K562 (cell line): Measurements from ENCODE around the gene GLIPR2. TPM values are rescaled to one million over a fixed set of nuclear protein-coding genes. Genes with fewer than 3 reads are reported as not detected.

Experiments
- ATAC-seq: fragments of 200-7000 bp; cut with Tn5 transposase; 3 replicates; pipeline ENCODE4 v1.9.1; 2020; ENCODE audit warnings: moderate library complexity
- BruUV-seq: library from RNA; stranded (reverse); fragments of 400-500 nt; replicated peaks from 2 replicates; lab custom pipeline; 2021; lab: Mats Ljungman, UMichigan
- CTCF ChIA-PET: fragments of 300-600 bp; formaldehyde crosslinking; extraction: SDS; loops from one replicate; lab custom pipeline; 2021; ENCODE audit warnings: low intra/inter-chr PET ratio; lab: Yijun Ruan, JAX
- POLR2A ChIA-PET: fragments of 300-600, 350-650 bp; sonication (Branson Sonifier 250); formaldehyde crosslinking; extraction: SDS; loops from one replicate; lab custom pipeline; 2021; ENCODE audit warnings: antibody characterized with exemption, inconsistent platforms; lab: Yijun Ruan, JAX
- DNase-seq, 4 experiments: peaks; one replicate each; pipeline versions ENCODE4 v3.0.0 to v3.0.0-alpha.2; 2011 to 2018; ENCODE audit warnings: low spot score in 3 of 4, mixed read lengths in 3 of 4; ENCODE audit errors: extremely low read depth in 1 of 4
- FAIRE-seq: peaks from 2 replicates; lab custom pipeline; 2011; peaks lifted over from hg19 to GRCh38; lab: Jason Lieb, UNC
- H2AFZ ChIP-seq: 2 replicates; pipeline ENCODE4 v1.6.0; 2011; ENCODE audit warnings: low read depth, low read length, control low read depth, inconsistent platforms
- H3K27ac ChIP-seq: fragments of 200-600 bp; 3 replicates; pipeline ENCODE4 v1.8.0; 2011; ENCODE audit warnings: low read depth, mild to moderate bottlenecking, control low read depth, inconsistent platforms, low read length, moderate library complexity, mixed read lengths; ENCODE audit errors: extremely low read depth
- H3K27me3 ChIP-seq, 2 experiments: fragments of 300-600 bp in 1 of 2; 2 replicates in 1 of 2; 3 replicates in 1 of 2; pipeline versions ENCODE4 v1.6.0 to v1.8.0; 2011; ENCODE audit warnings: inconsistent platforms in 2 of 2, low read length in 2 of 2, mild to moderate bottlenecking in 1 of 2, mixed read lengths in 1 of 2, moderate library complexity in 1 of 2; ENCODE audit not compliant: control insufficient read depth in 2 of 2, insufficient read depth in 2 of 2
- H3K36me3 ChIP-seq: fragments of 300-600 bp; 3 replicates; pipeline ENCODE4 v1.8.0; 2011; ENCODE audit warnings: mild to moderate bottlenecking, low read length, inconsistent platforms; ENCODE audit not compliant: control insufficient read depth, insufficient read depth
- H3K4me1 ChIP-seq, 2 experiments: fragments of 200-600 bp in 1 of 2; replicated peaks in 1 of 2; 2 replicates in 1 of 2; 3 replicates in 1 of 2; pipeline versions ENCODE4 v1.5.1 to v1.8.0; 2011; ENCODE audit warnings: inconsistent platforms in 2 of 2, low read length in 2 of 2, mild to moderate bottlenecking in 1 of 2, mixed read lengths in 1 of 2, moderate library complexity in 1 of 2; ENCODE audit not compliant: control insufficient read depth in 2 of 2, insufficient read depth in 2 of 2
- H3K4me2 ChIP-seq: 2 replicates; pipeline ENCODE4 v1.6.1; 2011; ENCODE audit warnings: low read length, control low read depth, inconsistent platforms, mixed read lengths; ENCODE audit not compliant: insufficient read depth
- H3K4me3 ChIP-seq: fragments of 200-600 bp; sonication (generic), shearing (Covaris generic); 2 replicates; pipeline ENCODE4 v1.5.1; 2016; ENCODE audit warnings: control low read depth, inconsistent platforms
- H3K79me2 ChIP-seq: fragments of 200-600 bp; 3 replicates; pipeline ENCODE4 v1.8.0; 2011; ENCODE audit warnings: low read length, inconsistent platforms; ENCODE audit not compliant: control insufficient read depth, insufficient read depth
- H3K9ac ChIP-seq, 2 experiments: 2 replicates each; pipeline versions ENCODE4 v1.6.0 to v1.6.1; 2011; ENCODE audit warnings: low read depth in 2 of 2, low read length in 2 of 2, control low read depth in 1 of 2, inconsistent platforms in 1 of 2, mild to moderate bottlenecking in 1 of 2, mixed read lengths in 1 of 2; ENCODE audit not compliant: insufficient read depth in 1 of 2
- H3K9me1 ChIP-seq: one replicate; pipeline ENCODE4 v1.6.0; 2011; ENCODE audit warnings: inconsistent platforms, mild to moderate bottlenecking, low read length, moderate library complexity; ENCODE audit not compliant: control insufficient read depth, insufficient read depth
- H3K9me3 ChIP-seq: replicated peaks from 2 replicates; pipeline ENCODE4 v1.5.1; 2011; ENCODE audit warnings: low read depth, low read length, inconsistent platforms; ENCODE audit not compliant: control insufficient read depth, insufficient read depth
- H4K20me1 ChIP-seq: replicated peaks from 2 replicates; pipeline ENCODE4 v1.6.1; 2011; ENCODE audit warnings: low read length, inconsistent platforms, mixed read lengths; ENCODE audit not compliant: control insufficient read depth, insufficient read depth
- ARID1B ChIP-seq: fragments of 450-650 bp; IDR thresholded peaks from 2 replicates; pipeline ENCODE4 v1.6.1; 2016; ENCODE audit warnings: antibody characterized with exemption, mild to moderate bottlenecking, inconsistent platforms
- ASH1L ChIP-seq: fragments of 450-650 bp; IDR thresholded peaks from 2 replicates; pipeline ENCODE4 v1.6.1; 2018; ENCODE audit warnings: borderline replicate concordance, mild to moderate bottlenecking, low read depth; ENCODE audit not compliant: partially characterized antibody
- CAMTA2 ChIP-seq: fragments of 250-450 bp; sonication (Bioruptor Pico); conservative IDR thresholded peaks from 2 replicates; pipeline ENCODE4 v1.5.1; 2022
- CCAR2 ChIP-seq: fragments of 200-400 bp; formaldehyde crosslinking; IDR thresholded peaks from 2 replicates; pipeline ENCODE4 v1.6.1; 2017; ENCODE audit warnings: mild to moderate bottlenecking, low read depth, low read length
- ILK ChIP-seq: fragments of 450-650 bp; IDR thresholded peaks from 2 replicates; pipeline ENCODE4 v1.6.1; 2016; ENCODE audit warnings: missing genetic modification characterization, low read depth, mild to moderate bottlenecking, missing compliant biosample characterization, moderate library complexity, borderline replicate concordance
- MAFF ChIP-seq: IDR thresholded peaks from 2 replicates; pipeline ENCODE4 v1.6.1; 2012; ENCODE audit warnings: low read length, improper control_type of control experiment
- MAFG ChIP-seq: fragments of 450-650 bp; conservative IDR thresholded peaks from 2 replicates; pipeline ENCODE4 v1.6.1; 2016; ENCODE audit warnings: missing genetic modification characterization, missing compliant biosample characterization
- NCOA2 ChIP-seq, 2 experiments: fragments of 450-650 bp; IDR thresholded peaks; 2 replicates each; pipeline ENCODE4 v1.6.1; 2018; ENCODE audit warnings: mild to moderate bottlenecking in 2 of 2, moderate library complexity in 1 of 2; ENCODE audit not compliant: partially characterized antibody in 2 of 2
- POU5F1 ChIP-seq: fragments of 150-350 bp; IDR thresholded peaks from 2 replicates; pipeline ENCODE4 v1.6.1; 2014; ENCODE audit warnings: borderline replicate concordance, low read length, low read depth, mild to moderate bottlenecking; ENCODE audit not compliant: partially characterized antibody
- PTRF ChIP-seq: fragments of 450-650 bp; IDR thresholded peaks from 2 replicates; pipeline ENCODE4 v1.6.1; 2016; ENCODE audit warnings: mild to moderate bottlenecking, missing genetic modification characterization, missing compliant biosample characterization
- SP2 ChIP-seq: IDR thresholded peaks from 2 replicates; pipeline ENCODE4 v1.6.1; 2011; ENCODE audit warnings: mild to moderate bottlenecking, low read depth, low read length, moderate library complexity; ENCODE audit not compliant: poor library complexity, severe bottlenecking; ENCODE audit errors: extremely low read depth
- SREBF1 ChIP-seq: fragments of 150-350 bp; IDR thresholded peaks from 2 replicates; pipeline ENCODE4 v1.6.1; 2014; ENCODE audit warnings: antibody characterized with exemption, low read depth, low read length, borderline replicate concordance
- VEZF1 ChIP-seq: fragments of 200-800 bp; sonication (Bioruptor generic); IDR thresholded peaks from 2 replicates; pipeline ENCODE4 v1.6.1; 2017; ENCODE audit warnings: missing genetic modification characterization, missing compliant biosample characterization
- ZFPM2 ChIP-seq: fragments of 250-450 bp; sonication (Bioruptor Pico); IDR thresholded peaks from 2 replicates; pipeline ENCODE4 v1.5.1; 2022; ENCODE audit warnings: mild to moderate bottlenecking
- ZNF24 ChIP-seq: fragments of 450-650 bp; IDR thresholded peaks from 2 replicates; pipeline ENCODE4 v1.6.1; 2016
- ZNF316 ChIP-seq: fragments of 450-650 bp; IDR thresholded peaks from 2 replicates; pipeline ENCODE4 v1.6.1; 2016
- ZNF766 ChIP-seq: fragments of 200-800 bp; sonication (Bioruptor generic); conservative IDR thresholded peaks from 2 replicates; pipeline ENCODE4 v1.6.1; 2016; ENCODE audit warnings: missing genetic modification characterization, missing compliant biosample characterization
- WGBS: fragments of 100-300 bp; shearing (Covaris generic); methylation state at CpG from one replicate; pipeline ENCODE4 v1.1.6; 2016; ENCODE audit warnings: low coverage, mixed read lengths; ENCODE audit not compliant: insufficient coverage; ENCODE audit errors: missing lambda C conversion rate; 5-methylcytosine and 5-hydroxymethylcytosine counted together
- in situ Hi-C: fragments of 300-500 bp; cut with MboI; formaldehyde crosslinking; loops from 4 replicates; pipeline ENCODE4 v1.15.0; 2018; ENCODE audit warnings: inconsistent platforms, mixed read lengths
- intact Hi-C: fragments of 100-400 bp; cut with micrococcal nuclease; formaldehyde crosslinking; loops from 2 replicates; pipeline ENCODE4 v1.14.2; 2022
- polyA plus RNA-seq, 8 experiments: library from polyadenylated mRNA; depleted of rRNA in 4 of 8; stranded (reverse) in 5 of 8; unstranded in 3 of 8; fragments of >200 nt; fragmentation: Nextera tagmentation in 2 of 8; fragmentation: Illumina TruSeq in 1 of 8; extraction: Ambion mirVana in 2 of 8; extraction: Trizol in 1 of 8; gene quantifications; 2 replicates each; pipeline versions ENCODE4 v1.2.1 to v1.2.3, GENCODE V29; 2011 to 2014; ENCODE audit warnings: inconsistent platforms in 1 of 8, missing spikeins in 1 of 8
- total RNA-seq, 7 experiments: library from RNA; depleted of rRNA in 6 of 7; stranded (reverse); fragments of >200 nt in 6 of 7; fragmentation: Illumina TruSeq in 2 of 7; extraction: Trizol in 2 of 7; gene quantifications; 2 replicates each; pipeline versions ENCODE4 v1.2.1 to v1.2.3, GENCODE V29; 2011 to 2021; ENCODE audit warnings: low replicate concordance in 1 of 7
- TF ChIP-seq, protein P1 (sequence below): fragments of 450-650 bp; IDR thresholded peaks from 2 replicates; pipeline ENCODE4 v1.6.1; 2018; ENCODE audit not compliant: partially characterized antibody

GLIPR2 gene
- total and polyA plus RNA-seq, 9 of the 15 experiments (the other 6 are each of a cell fraction or from before 2014, with no cell fraction given): 1.4 to 8.8 (median 2.9) TPM

- H3K9me3 ChIP-seq: 0 out of 2 replicates have a peak, but pooled peaks cover 1% of the 10 kb centered on the region
- no peaks in the 10 kb centered on the region for H3K36me3 ChIP-seq
- no peaks in the 10 kb centered on the region for H3K9me1 ChIP-seq
- no peaks in the 10 kb centered on the region for H3K27me3 ChIP-seq
- no peak overlapping the region for H3K4me2 ChIP-seq
- peak overlapping the region; percentile 26; the same call in 1 of the 3 replicates for H3K27ac ChIP-seq
- H3K4me3 ChIP-seq: no peak overlapping the region
- in situ Hi-C loops: no loop called here
- 53% methylated on average over 2 of the region's 2 CpGs for WGBS
- FAIRE-seq: no peak
- no peak for DNase-seq
- no peaks in the 10 kb centered on the region for H4K20me1 ChIP-seq
- no peak overlapping the region for H3K9ac ChIP-seq
- intact Hi-C loops: no loop called here
- no peaks in the 10 kb centered on the region for H3K79me2 ChIP-seq
- CTCF ChIA-PET: no interaction called here
- no peak; the same call in 2 of the 3 replicates for ATAC-seq
- BruUV-seq: no TSS peak
- no peak overlapping the region for H2AFZ ChIP-seq
- H3K4me1 ChIP-seq: peaks cover 2 to 3% of the 10 kb centered on the region in 2 experiments; a peak in 4 of 5 replicates
- POLR2A ChIA-PET: no interaction called here
- TF ChIP-seq ZNF766: no peak
- TF ChIP-seq ZNF24: no peak
- no peak for TF ChIP-seq NCOA2 (IDR thresholded peaks at IDR 0.05; ENCODE audit: partially characterized antibody in 2 of 2)
- TF ChIP-seq ZFPM2 (CRISPR knock-in tag): no peak
- TF ChIP-seq MAFG (tag): peak; percentile 91
- TF ChIP-seq CCAR2: no peak
- peak; percentile 93 for TF ChIP-seq MAFF
- TF ChIP-seq ASH1L: no peak
- peak; percentile 93 for TF ChIP-seq ZNF316
- TF ChIP-seq, protein P1, sequence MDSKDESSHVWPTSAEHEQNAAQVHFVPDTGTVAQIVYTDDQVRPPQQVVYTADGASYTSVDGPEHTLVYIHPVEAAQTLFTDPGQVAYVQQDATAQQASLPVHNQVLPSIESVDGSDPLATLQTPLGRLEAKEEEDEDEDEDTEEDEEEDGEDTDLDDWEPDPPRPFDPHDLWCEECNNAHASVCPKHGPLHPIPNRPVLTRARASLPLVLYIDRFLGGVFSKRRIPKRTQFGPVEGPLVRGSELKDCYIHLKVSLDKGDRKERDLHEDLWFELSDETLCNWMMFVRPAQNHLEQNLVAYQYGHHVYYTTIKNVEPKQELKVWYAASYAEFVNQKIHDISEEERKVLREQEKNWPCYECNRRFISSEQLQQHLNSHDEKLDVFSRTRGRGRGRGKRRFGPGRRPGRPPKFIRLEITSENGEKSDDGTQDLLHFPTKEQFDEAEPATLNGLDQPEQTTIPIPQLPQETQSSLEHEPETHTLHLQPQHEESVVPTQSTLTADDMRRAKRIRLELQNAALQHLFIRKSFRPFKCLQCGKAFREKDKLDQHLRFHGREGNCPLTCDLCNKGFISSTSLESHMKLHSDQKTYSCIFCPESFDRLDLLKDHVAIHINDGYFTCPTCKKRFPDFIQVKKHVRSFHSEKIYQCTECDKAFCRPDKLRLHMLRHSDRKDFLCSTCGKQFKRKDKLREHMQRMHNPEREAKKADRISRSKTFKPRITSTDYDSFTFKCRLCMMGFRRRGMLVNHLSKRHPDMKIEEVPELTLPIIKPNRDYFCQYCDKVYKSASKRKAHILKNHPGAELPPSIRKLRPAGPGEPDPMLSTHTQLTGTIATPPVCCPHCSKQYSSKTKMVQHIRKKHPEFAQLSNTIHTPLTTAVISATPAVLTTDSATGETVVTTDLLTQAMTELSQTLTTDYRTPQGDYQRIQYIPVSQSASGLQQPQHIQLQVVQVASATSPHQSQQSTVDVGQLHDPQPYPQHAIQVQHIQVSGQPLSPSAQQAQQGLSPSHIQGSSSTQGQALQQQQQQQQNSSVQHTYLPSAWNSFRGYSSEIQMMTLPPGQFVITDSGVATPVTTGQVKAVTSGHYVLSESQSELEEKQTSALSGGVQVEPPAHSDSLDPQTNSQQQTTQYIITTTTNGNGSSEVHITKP: no peak
- TF ChIP-seq SP2: no peak
- TF ChIP-seq VEZF1: no peak
- 0 out of 2 replicates have a peak, but pooled peaks have one; percentile 22 for TF ChIP-seq ARID1B
- TF ChIP-seq SREBF1: no peak
- no peak for TF ChIP-seq PTRF (tag)
- no peak for TF ChIP-seq POU5F1
- no peak for TF ChIP-seq CAMTA2 (CRISPR knock-in tag)
- no peak for TF ChIP-seq ILK (tag)
These were observed 21.6 kb downstream of the GLIPR2 start for GRCh38 chr9:36158122-36158521.
